HUES48 (cell line): Measurements from ENCODE around the gene IKZF3.
A peak's percentile ranks its signal among the peaks of the same experiment; 100 is the strongest.
"Not testable (repeated sequence)": the region's sequence is repeated elsewhere in the genome, so short reads cannot be mapped to it uniquely, and the experiment has no call there.

Experiments
- H3K27ac ChIP-seq: one replicate; pipeline ENCODE4 v1.7.0; 2013; ENCODE audit warnings: low read depth, low read length, inconsistent platforms
- H3K27me3 ChIP-seq: 2 replicates; pipeline ENCODE4 v1.6.1; 2013; ENCODE audit warnings: mild to moderate bottlenecking, low read length; ENCODE audit not compliant: control insufficient read depth, insufficient read depth
- H3K36me3 ChIP-seq: 2 replicates; pipeline ENCODE4 v1.6.1; 2013; ENCODE audit warnings: low read length; ENCODE audit not compliant: control insufficient read depth, insufficient read depth
- H3K4me1 ChIP-seq: 2 replicates; pipeline ENCODE4 v1.6.1; 2013; ENCODE audit warnings: mild to moderate bottlenecking, low read length; ENCODE audit not compliant: control insufficient read depth, insufficient read depth
- H3K4me3 ChIP-seq: 2 replicates; pipeline ENCODE4 v1.5.1; 2013; ENCODE audit warnings: mild to moderate bottlenecking, low read depth, low read length
- H3K9ac ChIP-seq: 2 replicates; pipeline ENCODE4 v1.6.1; 2013; ENCODE audit warnings: mild to moderate bottlenecking, low read depth, low read length, moderate library complexity
- H3K9me3 ChIP-seq: 2 replicates; pipeline ENCODE4 v1.6.1; 2013; ENCODE audit warnings: low read length; ENCODE audit not compliant: control insufficient read depth, insufficient read depth

Gene IKZF3

DNA sequence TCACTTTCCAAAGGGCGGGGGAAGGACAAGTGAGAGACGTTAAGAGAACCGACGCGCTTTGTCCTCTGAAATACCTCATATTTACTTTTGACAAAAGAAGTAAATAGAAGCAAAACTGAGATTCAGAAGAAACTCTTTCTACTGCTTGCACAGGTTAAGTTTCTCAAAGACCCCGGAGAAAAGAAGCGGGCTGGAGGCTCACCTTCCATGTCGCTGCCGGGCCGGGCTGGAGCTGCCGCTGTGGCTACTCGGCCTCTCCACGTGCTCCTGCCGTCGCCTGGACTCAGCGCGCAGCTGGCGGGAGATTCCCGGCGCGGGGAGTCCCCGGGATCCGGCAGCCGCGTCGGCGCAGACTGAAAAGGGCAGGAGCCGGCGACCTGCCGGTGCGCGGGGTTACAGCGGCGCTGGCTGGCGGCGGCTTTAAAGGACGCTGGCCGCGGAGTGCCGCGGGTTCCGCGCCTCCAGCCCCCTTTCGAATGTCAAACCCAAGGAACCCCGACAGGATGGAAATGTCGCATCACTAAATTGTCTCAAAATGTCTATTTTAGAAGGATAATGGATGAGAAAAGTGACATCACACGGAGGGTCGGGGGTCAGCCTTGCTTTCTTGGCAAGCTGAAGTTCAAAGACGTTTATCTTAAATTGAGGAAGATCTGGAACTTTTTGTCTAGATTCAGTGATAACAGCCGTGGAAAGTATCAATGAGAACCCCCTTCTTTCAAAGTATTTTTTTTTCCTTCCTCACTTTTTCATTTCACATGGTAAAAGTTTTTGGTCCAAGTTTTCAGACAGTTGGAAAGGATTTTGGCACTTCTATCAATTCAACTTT, at the start of gene IKZF3:
TSS of gene IKZF3 (minus strand) at position 395 of the 829 bp plus-strand sequence. CDS start at position 209, 186 bp downstream.
- peaks cover 70% of the 10 kb centered on the region for H3K27me3 ChIP-seq
- H3K4me1 ChIP-seq = no peaks in the 10 kb centered on the region
- no peak within 1 kb of the TSS for H3K9ac ChIP-seq
- 0 out of 2 replicates have a peak, but pooled peaks cover 3% of the 10 kb centered on the region for H3K9me3 ChIP-seq
- H3K27ac ChIP-seq = no peak within 1 kb of the TSS
- peak within 1 kb of the TSS; percentile 40 for H3K4me3 ChIP-seq
- H3K36me3 ChIP-seq = no peaks in the 10 kb centered on the region

DNA sequence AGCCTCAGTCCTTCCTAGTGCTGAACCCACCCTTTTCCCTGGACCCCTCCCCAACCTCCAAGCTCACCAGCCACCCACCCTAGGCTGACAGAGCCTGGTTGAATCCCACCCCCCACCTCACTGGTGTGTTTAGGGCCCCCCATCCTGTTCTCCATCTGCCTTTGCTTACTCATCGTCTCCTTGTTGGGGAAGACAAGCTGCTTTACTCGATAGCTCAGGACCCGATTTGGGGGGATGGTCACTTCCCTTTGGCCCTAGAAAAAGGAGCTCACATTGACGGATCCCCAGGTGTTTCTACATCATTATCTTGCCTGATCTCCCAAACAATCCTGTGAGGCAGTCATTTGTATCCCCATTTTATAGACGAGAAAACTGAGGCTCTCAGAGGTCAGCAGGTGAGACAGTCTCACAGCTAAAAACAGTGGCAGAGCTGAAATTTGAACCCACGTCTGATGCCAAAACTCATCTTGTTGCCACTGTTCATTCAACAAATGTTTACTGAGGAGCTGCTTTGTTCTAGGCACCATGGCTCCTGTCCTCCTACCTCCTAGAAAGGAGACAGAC, 44.8 kb upstream of the IKZF3 start:
- Histone ChIP-seq H3K9me3 (no peaks in the 10 kb centered on the region), H3K27me3 (no peaks in the 10 kb centered on the region), H3K36me3 (0 out of 2 replicates have a peak, but pooled peaks cover 3% of the 10 kb centered on the region), H3K27ac (no peak overlapping the region), H3K4me1 (no peaks in the 10 kb centered on the region), H3K9ac (no peak overlapping the region), H3K4me3 (no peak overlapping the region)

DNA sequence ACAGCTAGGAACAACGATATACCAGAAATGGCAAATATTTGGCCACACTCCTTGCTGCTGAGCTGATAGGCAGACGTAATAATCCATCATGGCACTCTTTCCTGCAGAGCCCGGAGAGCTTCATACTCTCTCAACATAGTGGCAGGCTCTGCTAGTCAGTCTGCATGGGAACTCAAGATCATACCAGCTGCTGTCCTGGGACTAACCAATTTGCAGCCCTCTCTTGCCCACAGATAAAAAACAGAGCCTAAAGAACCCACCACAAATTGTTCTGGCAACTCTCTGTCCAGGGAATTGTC, 40.8 kb upstream of the IKZF3 start:
- Histone ChIP-seq H3K4me3 (no peak overlapping the region), H3K9ac (no peak overlapping the region), H3K27ac (no peak overlapping the region), H3K36me3 (no peaks in the 10 kb centered on the region), H3K4me1 (no peaks in the 10 kb centered on the region), H3K27me3 (no peaks in the 10 kb centered on the region), H3K9me3 (no peaks in the 10 kb centered on the region)

DNA sequence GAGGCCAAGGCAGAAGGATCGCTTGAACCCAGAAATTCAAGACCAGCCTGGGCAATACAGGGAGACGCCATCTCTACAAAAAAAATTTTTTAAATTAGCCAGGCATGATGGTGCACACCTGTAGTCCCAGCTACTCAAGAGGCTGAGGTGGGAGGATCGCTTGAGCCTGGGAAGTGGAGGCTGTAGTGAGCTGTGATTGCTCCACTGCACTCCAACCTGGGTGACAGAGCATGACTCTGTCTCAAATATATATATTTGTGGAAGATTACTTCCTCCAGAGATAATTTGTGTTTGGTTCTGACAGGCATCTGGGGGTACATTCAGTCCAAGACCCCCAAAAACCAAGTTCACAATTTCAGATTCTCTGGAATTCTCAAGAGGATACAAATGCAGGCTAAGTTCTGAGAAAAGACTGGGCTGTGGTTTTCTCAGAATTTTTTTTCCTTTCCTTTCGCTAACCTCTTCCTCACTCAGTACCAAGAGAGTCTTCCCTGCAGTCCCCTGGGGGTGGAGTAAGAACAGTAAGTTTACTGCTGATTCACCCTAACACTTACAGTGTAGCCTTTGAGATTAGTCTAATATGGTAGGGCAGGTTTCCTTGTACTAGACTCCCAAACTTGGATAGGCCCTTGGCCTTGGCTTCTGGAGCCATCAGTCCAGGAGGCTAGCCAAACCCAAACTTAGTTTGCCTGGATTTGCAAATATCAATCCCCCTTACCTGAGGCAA, 39.2 kb upstream of the IKZF3 start:
- Histone ChIP-seq H3K36me3 (no peaks in the 10 kb centered on the region), H3K27ac (no peak overlapping the region), H3K4me1 (no peaks in the 10 kb centered on the region), H3K9me3 (no peaks in the 10 kb centered on the region), H3K4me3 (no peak overlapping the region), H3K9ac (no peak overlapping the region), H3K27me3 (no peaks in the 10 kb centered on the region)

DNA sequence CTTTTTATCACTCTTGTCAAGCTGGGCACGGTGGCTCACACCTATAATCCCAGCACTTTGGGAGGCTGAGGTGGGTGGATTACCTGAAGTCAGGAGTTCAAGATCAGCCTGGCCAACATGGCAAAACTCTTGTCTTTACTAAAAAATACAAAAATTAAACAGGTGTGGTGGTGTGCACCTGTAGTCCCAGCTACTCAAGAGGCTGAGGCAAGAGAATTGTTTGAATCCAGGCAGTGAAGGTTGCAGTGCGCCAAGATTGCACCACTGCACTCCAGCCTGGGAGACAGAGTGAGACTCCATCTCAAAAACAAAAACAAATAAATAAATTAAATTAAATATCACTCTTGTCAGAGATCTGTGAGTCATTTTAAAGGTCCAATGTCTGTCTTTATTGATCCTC, 37.9 kb upstream of the IKZF3 start:
- H3K9ac ChIP-seq, H3K27me3 ChIP-seq, H3K9me3 ChIP-seq, H3K36me3 ChIP-seq, H3K27ac ChIP-seq, H3K4me1 ChIP-seq, H3K4me3 ChIP-seq: not testable (repeated sequence)

DNA sequence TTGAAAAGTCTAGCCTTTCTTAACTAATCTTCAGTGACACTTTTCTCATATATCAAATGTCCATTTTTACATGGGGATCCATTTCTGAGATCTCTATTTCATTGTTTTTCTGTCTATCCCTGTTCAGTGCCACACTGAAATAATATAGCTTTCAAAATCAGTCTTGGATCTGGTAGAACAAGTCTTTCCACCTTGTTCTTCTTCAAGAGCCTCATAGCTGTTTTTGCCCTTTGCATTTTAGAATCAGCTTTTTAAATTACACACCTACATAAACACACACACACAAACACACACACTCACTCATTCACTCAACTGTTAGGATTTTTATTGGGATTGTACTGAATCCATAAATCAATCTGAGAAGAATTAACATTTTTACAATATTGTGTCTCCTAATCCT, 35.1 kb upstream of the IKZF3 start:
- H3K4me3 ChIP-seq = no peak overlapping the region
- no peaks in the 10 kb centered on the region for H3K4me1 ChIP-seq
- H3K27ac ChIP-seq = no peak overlapping the region
- H3K27me3 ChIP-seq = no peaks in the 10 kb centered on the region
- no peaks in the 10 kb centered on the region for H3K36me3 ChIP-seq
- no peak overlapping the region for H3K9ac ChIP-seq
- no peaks in the 10 kb centered on the region for H3K9me3 ChIP-seq

DNA sequence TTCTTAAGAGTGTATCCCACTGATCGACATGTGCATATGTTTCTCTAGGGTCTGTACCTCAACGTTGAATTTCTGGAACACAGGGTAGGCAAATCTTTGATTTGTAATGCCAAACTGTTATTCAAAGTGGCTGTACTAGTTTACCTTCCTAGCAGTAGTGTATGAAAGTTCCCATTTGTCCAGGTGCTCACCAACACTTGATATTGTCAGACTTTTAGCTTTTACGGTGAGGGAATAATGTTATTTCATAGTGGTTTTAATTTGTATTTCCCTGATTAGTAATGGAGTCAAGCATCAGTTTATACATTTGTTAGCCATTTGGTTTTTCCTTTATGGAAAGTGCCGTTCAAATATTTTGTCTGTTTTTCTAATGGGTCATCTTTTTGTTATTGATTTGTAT, 34.0 kb upstream of the IKZF3 start:
- Histone ChIP-seq H3K9ac (no peak overlapping the region), H3K27ac (no peak overlapping the region), H3K4me1 (no peaks in the 10 kb centered on the region), H3K36me3 (no peaks in the 10 kb centered on the region), H3K4me3 (no peak overlapping the region), H3K9me3 (no peaks in the 10 kb centered on the region), H3K27me3 (no peaks in the 10 kb centered on the region)

DNA sequence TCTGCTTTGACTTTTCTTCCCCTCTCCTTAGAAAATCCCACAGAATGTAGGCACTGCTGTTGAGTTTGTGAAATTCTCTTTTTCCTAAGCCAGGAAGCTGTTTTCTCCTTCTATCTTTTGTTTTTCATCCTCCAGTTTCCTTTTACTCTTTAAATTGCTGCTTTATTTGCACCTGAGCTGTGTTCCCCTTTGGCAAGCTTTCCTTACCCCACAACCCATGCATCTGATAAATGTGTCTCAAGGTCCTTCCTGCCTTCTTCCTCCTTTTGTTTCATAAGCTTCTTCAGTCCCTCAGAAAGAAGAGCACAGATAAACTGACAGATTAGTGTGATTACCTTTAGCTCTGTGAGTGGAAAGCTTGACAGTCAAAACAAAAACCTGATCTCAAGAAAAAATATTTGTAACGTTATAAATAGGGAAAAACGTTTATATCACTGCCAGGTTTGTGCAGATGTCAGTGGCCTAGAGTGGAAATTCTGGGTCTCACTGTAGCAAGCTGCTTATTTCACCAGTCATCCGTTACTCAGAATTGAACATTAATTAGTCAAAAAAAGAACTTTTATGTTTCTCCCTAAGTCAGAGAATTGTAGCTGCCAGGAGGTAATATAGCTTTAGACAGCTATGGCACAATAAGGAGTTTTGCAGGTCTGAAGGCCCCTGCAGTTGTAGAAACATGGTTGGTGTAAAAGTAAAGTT, 30.7 kb upstream of the IKZF3 start:
- no peak overlapping the region for H3K4me3 ChIP-seq
- no peaks in the 10 kb centered on the region for H3K27me3 ChIP-seq
- H3K9ac ChIP-seq = no peak overlapping the region
- no peak overlapping the region for H3K27ac ChIP-seq
- no peaks in the 10 kb centered on the region for H3K36me3 ChIP-seq
- H3K4me1 ChIP-seq = no peaks in the 10 kb centered on the region
- no peaks in the 10 kb centered on the region for H3K9me3 ChIP-seq

DNA sequence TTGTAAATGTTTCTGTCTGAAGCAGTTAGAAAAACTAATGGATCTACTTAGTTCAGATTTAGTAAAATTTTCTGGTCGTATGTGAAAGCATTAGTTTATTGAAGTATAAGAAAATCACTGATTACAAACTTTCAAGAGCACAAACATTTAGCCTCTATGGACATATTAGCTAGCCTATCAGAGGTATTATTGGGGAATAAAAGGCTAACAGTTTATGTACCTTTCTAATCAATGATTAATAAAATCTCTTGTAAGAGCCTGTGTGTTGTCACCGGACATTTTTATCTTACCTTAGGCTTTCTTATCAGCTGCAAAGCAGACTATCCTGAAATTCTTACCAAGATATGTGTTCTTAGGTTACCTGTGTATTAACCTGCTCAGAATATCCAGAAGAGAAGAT, 25.1 kb upstream of the IKZF3 start:
- no peaks in the 10 kb centered on the region for H3K36me3 ChIP-seq
- H3K4me1 ChIP-seq = no peaks in the 10 kb centered on the region
- H3K4me3 ChIP-seq = no peak overlapping the region
- H3K27me3 ChIP-seq = no peaks in the 10 kb centered on the region
- no peak overlapping the region for H3K9ac ChIP-seq
- H3K9me3 ChIP-seq = no peaks in the 10 kb centered on the region
- no peak overlapping the region for H3K27ac ChIP-seq

DNA sequence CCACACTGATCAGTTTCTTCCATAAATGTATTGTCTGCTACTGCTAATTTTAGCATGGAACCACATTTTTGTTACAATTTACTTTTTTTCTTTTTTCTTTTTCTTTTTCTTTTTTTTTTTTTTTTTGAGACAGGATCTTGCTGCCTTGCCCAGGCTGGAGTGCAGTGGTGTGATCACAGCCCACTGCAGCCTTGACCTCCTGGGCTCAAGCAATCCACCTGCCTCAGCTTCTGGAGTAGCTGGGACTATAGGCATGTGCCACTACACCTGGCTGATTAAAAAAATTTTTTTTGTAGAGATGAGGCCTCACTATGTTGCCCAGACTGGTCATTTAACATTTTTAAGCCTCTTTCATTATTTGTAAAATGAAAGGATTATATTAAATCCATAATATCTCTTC, 23.0 kb upstream of the IKZF3 start:
- Histone ChIP-seq H3K36me3 (no peaks in the 10 kb centered on the region), H3K27ac (no peak overlapping the region), H3K4me1 (no peaks in the 10 kb centered on the region), H3K9me3 (no peaks in the 10 kb centered on the region), H3K9ac (no peak overlapping the region), H3K4me3 (no peak overlapping the region), H3K27me3 (no peaks in the 10 kb centered on the region)

DNA sequence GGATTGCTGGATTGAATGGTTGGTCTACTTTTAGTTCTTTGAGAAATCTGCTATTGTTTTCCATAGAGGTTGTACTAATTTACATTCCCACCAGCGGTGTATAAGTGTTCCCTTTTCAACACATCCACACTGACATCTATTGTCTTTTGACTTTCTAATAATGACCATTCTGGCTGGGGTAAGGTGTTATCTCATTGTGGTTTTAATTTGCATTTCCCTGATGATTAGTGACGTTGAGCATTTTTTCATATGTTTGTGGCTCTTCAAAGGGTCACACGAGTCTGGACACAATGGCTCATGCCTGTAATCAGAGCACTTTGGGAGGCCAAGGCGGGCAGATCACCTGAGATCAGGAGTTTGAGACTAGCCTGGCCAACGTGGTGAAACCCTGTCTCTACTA, 22.0 kb upstream of the IKZF3 start:
- H3K27me3 ChIP-seq = not testable (repeated sequence)

More for the DNA sequence above, 22.0 kb upstream of the IKZF3 start:
- not testable (repeated sequence) for H3K9ac ChIP-seq, H3K4me3 ChIP-seq, H3K27ac ChIP-seq, H3K36me3 ChIP-seq, H3K4me1 ChIP-seq, H3K9me3 ChIP-seq
